Right renal pelvis (tissue), 4 donors: ENCODE data around the gene GALC. TPM values are rescaled to one million over a fixed set of nuclear protein-coding genes. Genes with fewer than 3 reads are reported as not detected.
"Not testable (repeated sequence)": the region's sequence is repeated elsewhere in the genome, so short reads cannot be mapped to it uniquely, and the experiment has no call there.

ENCODE experiments used
- DNase-seq, 4 donors: peaks; one replicate each; pipeline ENCODE4 v3.0.0-alpha.2; 2013; ENCODE audit warnings: low read depth in 4 of 4, low spot score in 3 of 4, missing footprints in 1 of 4
- polyA plus RNA-seq, 4 donors: library from polyadenylated mRNA; unstranded; fragments of 120-200 nt; gene quantifications; one replicate each; pipeline ENCODE4 v1.2.1, GENCODE V29; 2013; ENCODE audit not compliant: insufficient read length in 4 of 4

Gene GALC
- polyA plus RNA-seq = 10 to 100 TPM; 33.7 to 50.7 (median 48.6) TPM

GRCh38 chr14:87992718-87993628 lies at the start of gene GALC:
Gene GALC, minus strand, starts transcription at chr14:87993182. Its CDS starts 18 bp downstream, at chr14:87993164.
- DNase-seq = peak; percentile 77 to 80 (median 77)

- no peak for DNase-seq
Observed at GRCh38 chr14:88040146-88040545, 47.2 kb upstream of the GALC start.

- DNase-seq = no peak
Observed at GRCh38 chr14:88039197-88039596, 46.2 kb upstream of the GALC start.

- no peak for DNase-seq
Observed at GRCh38 chr14:88037325-88037724, 44.3 kb upstream of the GALC start.

- DNase-seq = no peak
Observed at GRCh38 chr14:88036422-88036821, 43.4 kb upstream of the GALC start.

GRCh38 chr14:88034076-88034475 lies 41.1 kb upstream of the GALC start:
- DNase-seq = no peak

GRCh38 chr14:88032373-88032772 lies 39.4 kb upstream of the GALC start:
- DNase-seq = no peak

GRCh38 chr14:88030892-88031291 lies 37.9 kb upstream of the GALC start:
- DNase-seq = no peak

- DNase-seq = no peak
Observed at GRCh38 chr14:88030079-88030478, 37.1 kb upstream of the GALC start.

GRCh38 chr14:88029500-88029899 lies 36.5 kb upstream of the GALC start:
- no peak for DNase-seq

GRCh38 chr14:88026890-88027289 lies 33.9 kb upstream of the GALC start:
- no peak for DNase-seq

GRCh38 chr14:88025313-88025712 lies 32.3 kb upstream of the GALC start:
- DNase-seq = no peak

- not testable (repeated sequence) for DNase-seq
Observed at GRCh38 chr14:88024252-88025086, 31.5 kb upstream of the GALC start.

- DNase-seq = no peak
Observed at GRCh38 chr14:88023658-88024187, 30.7 kb upstream of the GALC start.

GRCh38 chr14:88017535-88017934 lies 24.6 kb upstream of the GALC start:
- DNase-seq = no peak

GRCh38 chr14:88016768-88017167 lies 23.8 kb upstream of the GALC start:
- DNase-seq = no peak

GRCh38 chr14:88013750-88014349 lies 20.9 kb upstream of the GALC start:
- DNase-seq = peak; percentile 31 to 53 (median 44)

GRCh38 chr14:88012495-88012894 lies 19.5 kb upstream of the GALC start:
- DNase-seq = no peak

GRCh38 chr14:88010331-88010730 lies 17.3 kb upstream of the GALC start:
- no peak for DNase-seq

- no peak for DNase-seq
Observed at GRCh38 chr14:88009486-88009885, 16.5 kb upstream of the GALC start.
